Activated gamma-delta T cell treated with Interleukin-2 at 50 U/mL for 16 hours (primary cell): Measurements from ENCODE around the gene RIN3.
"Not testable (repeated sequence)": the region's sequence is repeated elsewhere in the genome, so short reads cannot be mapped to it uniquely, and the experiment has no call there.

ENCODE experiments used
- DNase-seq: peaks from one replicate; pipeline ENCODE4 v3.0.0-alpha.2; 2020

RIN3 gene

GRCh38 chr14:92531106-92531873 lies 17.7 kb downstream of the RIN3 start:
- peak; percentile 87 for DNase-seq

DNA sequence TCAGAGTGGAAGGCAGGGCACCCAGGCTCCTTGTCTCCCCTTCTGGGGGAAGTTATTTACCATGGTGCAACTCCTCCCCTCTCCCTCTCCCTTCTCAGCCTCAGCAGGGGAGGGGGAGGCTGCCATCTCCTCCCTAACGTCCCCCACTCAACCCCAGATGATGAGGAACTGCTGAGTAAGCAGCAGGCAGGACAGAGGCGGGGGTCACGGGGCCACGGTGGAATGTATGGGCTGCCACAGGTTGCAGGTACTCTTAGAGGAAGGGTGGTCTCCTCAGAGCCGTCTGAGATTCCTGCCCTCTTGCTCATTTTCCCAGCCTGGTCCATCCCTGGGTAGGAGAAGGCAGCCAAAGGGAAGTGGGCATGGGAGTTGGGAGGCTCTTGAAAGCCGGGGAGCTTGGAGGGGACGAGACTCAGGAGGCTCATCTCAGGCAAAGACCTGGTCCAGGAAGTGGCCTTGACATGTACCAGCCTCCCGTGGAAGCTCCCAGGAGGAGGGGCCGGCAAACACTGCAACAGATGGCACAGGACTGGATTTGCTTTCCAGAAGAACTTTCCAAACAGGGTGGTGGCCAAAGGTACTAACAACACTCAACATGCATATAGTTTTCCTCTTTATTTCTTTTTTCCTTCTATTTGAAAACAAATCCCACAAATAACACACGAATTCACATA lies 19.0 kb downstream of the RIN3 start:
- DNase-seq = no peak

DNA sequence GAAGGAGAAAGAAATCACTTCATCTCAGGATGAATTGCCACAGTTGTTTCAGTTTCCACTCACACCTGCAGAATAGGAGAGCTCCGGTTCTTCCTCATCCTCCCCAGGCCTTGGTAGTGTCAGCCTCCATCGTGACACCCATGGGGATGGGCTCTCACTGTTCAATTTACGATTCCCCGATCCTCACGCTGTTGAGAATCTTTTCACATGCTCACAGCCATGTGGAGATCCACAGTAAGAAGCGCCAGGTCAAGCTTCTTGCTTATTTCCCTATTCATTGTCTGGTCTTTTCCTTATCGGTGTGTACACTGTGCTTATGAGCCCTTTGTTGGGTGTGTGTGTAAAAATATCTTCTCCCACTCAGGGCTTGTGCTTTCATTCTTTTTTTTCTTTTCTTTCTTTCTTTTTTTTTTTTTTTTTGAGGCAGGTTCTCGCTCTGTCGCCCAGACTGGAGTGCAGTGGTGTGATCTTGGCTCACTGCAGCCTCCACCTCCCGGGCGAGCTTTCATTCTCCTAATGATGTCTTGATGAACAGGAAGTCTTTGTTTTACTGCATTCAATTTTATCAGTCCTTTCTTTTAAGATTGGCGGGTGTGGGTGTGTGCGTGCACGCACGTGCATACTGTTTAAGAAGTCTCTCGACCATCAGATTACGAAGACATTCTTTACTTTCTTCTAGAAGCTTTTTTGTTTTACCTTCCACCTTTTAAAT lies 21.5 kb downstream of the RIN3 start:
- no peak for DNase-seq

DNA sequence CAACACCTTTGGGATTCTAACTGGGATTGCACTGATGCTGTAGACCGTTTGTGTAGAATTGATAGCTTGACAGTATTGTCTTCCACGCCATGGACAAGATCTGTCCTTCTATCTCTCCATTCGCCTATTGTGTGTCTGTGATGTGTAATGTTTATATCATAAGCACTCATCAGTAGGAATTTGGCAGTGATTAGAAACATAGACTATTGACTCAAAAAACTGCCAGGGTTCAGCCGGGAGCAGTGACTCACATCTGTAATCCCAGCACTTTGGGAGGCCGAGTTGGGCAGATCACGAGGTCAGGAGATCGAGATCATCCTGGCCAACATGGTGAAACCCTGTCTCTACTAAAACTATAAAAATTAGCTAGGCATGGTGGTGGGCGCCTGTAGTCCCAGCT lies 22.6 kb downstream of the RIN3 start:
- DNase-seq = not testable (repeated sequence)

- DNase-seq = no peak
Observed at GRCh38 chr14:92538412-92538985, 24.9 kb downstream of the RIN3 start.

- DNase-seq = no peak
Observed at GRCh38 chr14:92539419-92539818, 25.8 kb downstream of the RIN3 start.

GRCh38 chr14:92539875-92540274 lies 26.3 kb downstream of the RIN3 start:
- peak; percentile 31 for DNase-seq

- no peak for DNase-seq
Observed at GRCh38 chr14:92540472-92541048, 27.0 kb downstream of the RIN3 start.

- no peak for DNase-seq
Observed at GRCh38 chr14:92542766-92543554, 29.4 kb downstream of the RIN3 start.

DNA sequence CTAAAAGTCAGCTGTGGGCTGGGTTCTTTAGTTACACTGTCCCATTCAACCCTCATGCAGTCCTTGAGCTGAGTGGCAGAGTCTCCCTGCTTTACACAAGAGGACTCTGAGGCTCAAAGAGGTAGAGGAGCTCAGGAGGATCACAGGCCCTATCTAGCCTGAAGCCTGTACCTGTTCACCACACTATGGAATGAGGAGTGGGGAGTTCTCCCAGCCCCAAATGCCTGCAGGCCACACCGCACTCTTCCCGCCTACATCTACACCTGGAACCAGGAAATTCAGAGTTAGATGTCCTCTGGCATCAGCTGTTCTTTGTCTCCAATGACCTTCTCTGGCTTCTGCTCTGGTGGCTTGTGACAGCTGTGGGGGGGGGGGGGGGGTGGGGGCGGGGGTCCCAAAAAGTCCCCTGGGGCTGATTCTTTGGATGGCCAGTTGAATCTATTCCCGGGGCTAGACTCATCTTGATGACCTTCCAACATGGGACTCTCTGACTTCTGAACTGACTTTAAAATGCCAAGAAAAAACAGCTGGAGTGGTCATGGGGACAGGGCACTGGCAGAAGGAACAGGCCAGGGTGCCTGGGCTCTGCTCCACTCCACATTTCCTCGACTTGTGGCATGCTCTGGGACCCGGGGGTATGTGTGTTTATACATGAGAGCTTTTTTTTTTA lies 30.6 kb downstream of the RIN3 start:
- no peak for DNase-seq

DNA sequence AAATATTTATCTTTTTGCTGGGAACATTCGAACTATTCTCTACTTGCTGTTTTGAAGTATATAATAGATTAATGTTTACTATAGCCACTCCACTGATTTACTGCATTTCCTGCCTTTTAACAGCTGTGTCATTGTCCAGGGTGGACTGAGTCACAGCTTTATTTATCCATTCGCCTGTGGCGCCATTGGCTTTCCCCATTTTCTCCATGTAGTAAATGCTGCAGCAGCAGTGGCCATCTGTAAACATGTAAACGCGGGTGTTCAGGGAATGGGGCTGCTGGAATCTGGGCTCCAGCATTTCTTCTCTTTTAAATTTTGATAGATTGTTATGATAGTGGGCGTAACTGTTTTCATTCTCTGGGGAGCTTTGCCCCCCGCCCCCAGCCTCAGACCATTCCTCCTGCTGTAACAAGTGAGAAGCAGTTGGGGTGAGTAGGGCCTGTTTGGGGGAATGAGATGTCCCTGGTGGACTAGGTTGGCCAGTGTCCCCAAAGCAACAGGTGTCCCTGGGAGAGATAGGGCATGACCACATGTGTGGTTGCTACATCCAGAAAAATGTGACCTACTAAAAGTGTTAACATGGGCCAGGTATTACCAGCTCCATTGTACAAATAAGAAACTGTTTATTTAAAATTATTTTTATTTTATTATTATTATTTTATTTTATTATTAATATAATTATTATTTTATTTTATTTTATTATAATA lies 32.9 kb downstream of the RIN3 start:
- DNase-seq = no peak

DNA sequence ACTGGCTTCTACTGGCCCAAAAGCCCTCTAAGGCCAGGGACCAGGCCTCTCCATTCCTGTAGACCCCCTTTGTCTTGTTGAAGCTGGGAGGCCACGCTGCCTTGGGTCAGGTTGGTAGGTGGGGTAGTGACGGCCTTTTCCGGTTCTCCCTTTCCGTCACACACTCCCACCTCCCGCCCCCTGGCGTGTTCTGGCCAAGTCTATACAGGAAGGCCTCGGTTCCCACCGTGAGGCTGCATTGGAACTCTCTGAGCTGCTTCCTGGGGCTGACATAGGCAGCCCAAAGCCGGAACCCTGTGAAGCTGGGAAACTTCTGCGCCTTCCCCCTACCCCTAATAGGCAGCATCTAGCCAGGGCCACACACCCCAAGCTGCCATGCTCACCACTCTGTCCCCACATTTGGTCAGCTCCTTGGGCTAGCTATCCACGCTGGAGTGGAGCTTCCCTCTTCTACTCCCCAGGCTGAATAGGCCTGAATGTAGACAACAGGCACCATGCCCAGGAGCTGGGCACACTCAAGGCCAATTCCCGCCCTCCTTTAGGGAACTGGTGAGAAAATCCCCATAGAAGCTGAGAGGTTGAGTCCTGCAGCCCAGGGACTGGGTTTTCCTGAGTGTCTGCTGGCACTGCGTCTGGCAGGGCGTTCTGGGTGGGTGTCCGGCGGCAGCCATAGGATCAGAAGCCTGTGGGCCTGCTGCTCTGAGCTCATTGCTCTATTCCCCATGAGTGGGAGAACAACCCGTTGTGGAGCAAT lies 35.7 kb downstream of the RIN3 start:
- DNase-seq = no peak

DNA sequence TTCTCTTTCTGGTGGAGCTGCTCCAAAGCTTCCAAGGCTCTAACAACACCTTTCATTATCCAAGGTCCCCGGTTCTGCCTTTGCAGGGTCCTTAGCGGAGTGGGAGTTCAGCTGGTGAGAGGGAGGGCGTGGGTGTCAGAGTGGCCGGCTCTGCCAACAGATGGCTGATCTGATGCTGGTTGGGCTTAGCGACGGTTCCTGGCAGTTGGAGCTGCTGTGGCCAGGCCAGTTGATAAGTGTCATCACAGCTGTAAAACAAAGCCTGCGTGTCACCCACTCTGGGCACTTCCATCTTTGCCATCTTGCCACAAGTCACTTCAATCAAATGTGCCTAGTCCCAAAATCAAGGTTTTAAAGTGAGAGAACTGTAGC lies 36.3 kb downstream of the RIN3 start:
- no peak for DNase-seq

- no peak for DNase-seq
Observed at GRCh38 chr14:92551044-92551841, 37.7 kb downstream of the RIN3 start.

DNA sequence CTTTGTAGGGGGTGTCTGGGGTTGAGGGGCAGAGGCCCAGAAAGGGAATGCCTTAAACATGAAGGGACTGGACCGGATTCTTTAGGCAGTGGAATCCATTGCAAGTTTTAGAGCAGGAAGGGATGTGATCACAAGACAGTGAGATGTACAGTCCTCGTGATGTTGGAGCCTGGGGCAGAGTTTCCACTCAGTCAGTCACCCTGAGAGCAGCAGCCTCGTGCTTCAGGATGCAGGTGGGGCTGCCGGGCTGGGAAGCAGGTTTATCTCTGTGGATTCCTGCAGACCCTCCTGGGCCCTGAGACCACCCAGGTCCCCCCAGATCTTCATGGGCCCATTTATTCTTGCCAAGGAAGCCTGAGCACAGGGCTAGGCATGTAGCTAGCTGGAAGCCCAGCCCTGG lies 38.5 kb downstream of the RIN3 start:
- no peak for DNase-seq

DNA sequence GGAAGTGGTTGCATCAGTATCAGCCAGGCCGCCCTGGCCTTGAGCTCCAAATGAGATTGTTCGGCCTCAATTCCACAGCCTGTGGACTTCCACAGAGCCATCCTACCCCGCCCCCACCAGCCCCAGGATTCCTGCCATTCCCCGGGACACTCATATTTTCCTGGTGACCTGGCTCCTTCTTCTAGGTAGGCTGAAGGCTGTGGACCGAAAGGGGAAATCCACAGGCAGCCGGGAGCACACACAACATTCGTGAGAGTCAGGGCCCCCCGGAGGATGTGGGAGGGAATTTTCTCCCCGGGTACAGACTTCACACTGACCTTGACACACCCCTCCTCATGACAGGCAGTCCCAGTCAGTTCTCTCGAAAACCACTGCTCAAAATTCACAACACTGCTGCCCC lies 39.9 kb downstream of the RIN3 start:
- DNase-seq = no peak

DNA sequence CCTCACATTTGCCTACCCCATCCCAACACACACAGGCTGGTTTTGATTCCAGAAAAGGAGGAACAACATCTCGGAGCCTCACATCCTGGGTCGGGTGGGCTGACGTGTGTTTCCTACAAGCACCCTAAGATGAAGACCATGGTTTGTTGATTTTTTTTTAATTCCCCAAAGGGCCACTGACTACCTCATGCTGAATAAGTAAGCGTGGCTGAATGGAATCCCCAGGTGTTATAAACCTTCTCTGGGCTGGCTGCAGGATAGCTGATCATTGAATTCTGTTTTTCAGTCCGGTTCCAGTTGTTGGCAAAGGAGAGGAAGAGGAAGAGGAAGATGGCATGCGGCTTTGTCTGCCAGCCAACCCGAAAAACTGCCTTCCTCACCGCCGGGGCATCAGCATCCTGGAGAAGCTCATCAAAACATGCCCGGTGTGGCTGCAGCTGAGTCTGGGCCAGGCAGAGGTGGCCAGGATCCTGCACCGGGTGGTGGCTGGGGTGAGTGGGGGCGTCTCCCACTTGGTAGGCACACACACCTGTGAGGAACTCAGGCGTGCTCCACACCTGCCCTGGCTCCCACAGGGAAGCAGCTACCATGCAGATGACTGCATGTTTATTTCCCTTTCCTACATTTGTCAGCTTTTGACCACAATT lies 42.0 kb downstream of the RIN3 start:
- no peak for DNase-seq

GRCh38 chr14:92556255-92556741 lies 42.7 kb downstream of the RIN3 start:
- DNase-seq = no peak
